GM12878 (cell line): ENCODE results near the gene OR2G2. TPM values are rescaled to one million over a fixed set of nuclear protein-coding genes. Genes with fewer than 3 reads are reported as not detected.

Source experiments
- ATAC-seq: fragments of 200-7000 bp; cut with Tn5 transposase; 3 replicates; pipeline ENCODE4 v1.9.1; 2020; ENCODE audit warnings: mild to moderate bottlenecking, moderate library complexity
- BruUV-seq: library from RNA; stranded (reverse); fragments of 400-500 nt; replicated peaks from 2 replicates; lab custom pipeline; 2021; lab: Mats Ljungman, UMichigan
- CTCF ChIA-PET: fragments of 300-600 bp; sonication (Branson Sonifier 250); formaldehyde crosslinking; extraction: SDS; loops from one replicate; lab custom pipeline; 2021; ENCODE audit warnings: inconsistent platforms; lab: Yijun Ruan, JAX
- POLR2A ChIA-PET: fragments of 350-600 bp; formaldehyde crosslinking; extraction: SDS; loops from one replicate; lab custom pipeline; 2021; ENCODE audit warnings: inconsistent platforms; lab: Charles Lee
- RAD21 ChIA-PET: fragments of 300-600 bp; sonication (Branson Sonifier 250); formaldehyde crosslinking; loops from one replicate; lab custom pipeline; 2023; ENCODE audit warnings: antibody characterized with exemption; ENCODE audit not compliant: unreplicated experiment; lab: Charles Lee
- SMC1A ChIA-PET: fragments of 300-600 bp; sonication (Branson Sonifier 250); formaldehyde crosslinking; loops from one replicate; lab custom pipeline; 2023; ENCODE audit not compliant: unreplicated experiment, uncharacterized antibody; lab: Charles Lee
- DNase-seq: peaks from one replicate; pipeline ENCODE4 v3.0.0-alpha.2; 2011; ENCODE audit warnings: low read depth, low spot score
- FAIRE-seq: peaks from 3 replicates; lab custom pipeline; 2011; peaks lifted over from hg19 to GRCh38; lab: Jason Lieb, UNC
- H2AFZ ChIP-seq: 2 replicates; pipeline ENCODE4 v1.6.0; 2011; ENCODE audit warnings: low read depth, low read length, control low read depth; ENCODE audit not compliant: control insufficient read depth
- H3K27ac ChIP-seq: 2 replicates; pipeline ENCODE4 v1.5.1; 2011; ENCODE audit warnings: control low read depth; ENCODE audit not compliant: control insufficient read depth, insufficient read depth
- H3K27me3 ChIP-seq, 2 experiments: replicated peaks in 1 of 2; 2 replicates each; pipeline versions ENCODE4 v1.6.0 to v1.6.1; 2011; ENCODE audit warnings: low read length in 1 of 2; ENCODE audit not compliant: control insufficient read depth in 2 of 2, insufficient read depth in 2 of 2
- H3K36me3 ChIP-seq, 2 experiments: 2 replicates each; pipeline ENCODE4 v1.5.1; 2011; ENCODE audit warnings: low read length in 1 of 2; ENCODE audit not compliant: control insufficient read depth in 2 of 2, insufficient read depth in 2 of 2
- H3K4me1 ChIP-seq: 2 replicates; pipeline ENCODE4 v1.6.1; 2011; ENCODE audit warnings: mild to moderate bottlenecking, low read length, moderate library complexity, mixed read lengths; ENCODE audit not compliant: control insufficient read depth, insufficient read depth
- H3K4me2 ChIP-seq: 2 replicates; pipeline ENCODE4 v1.6.0; 2011; ENCODE audit warnings: control low read depth; ENCODE audit not compliant: control insufficient read depth, insufficient read depth
- H3K4me3 ChIP-seq: fragments of 200-600 bp; sonication (generic); 2 replicates; pipeline ENCODE4 v1.5.1; 2016
- H3K79me2 ChIP-seq: 2 replicates; pipeline ENCODE4 v1.6.0; 2011; ENCODE audit warnings: low read length; ENCODE audit not compliant: control insufficient read depth, insufficient read depth
- H3K9ac ChIP-seq: 2 replicates; pipeline ENCODE4 v1.8.0; 2011; ENCODE audit warnings: low read length, control low read depth, mixed read lengths; ENCODE audit not compliant: control insufficient read depth, insufficient read depth
- H3K9me3 ChIP-seq: replicated peaks from 3 replicates; pipeline ENCODE4 v1.5.1; 2011; ENCODE audit warnings: mild to moderate bottlenecking, low read length; ENCODE audit not compliant: control insufficient read depth, insufficient read depth
- H4K20me1 ChIP-seq: 2 replicates; pipeline ENCODE4 v1.6.0; 2011; ENCODE audit not compliant: control insufficient read depth, insufficient read depth
- CBFB ChIP-seq: IDR thresholded peaks from 2 replicates; pipeline ENCODE4 v1.6.1; 2016; ENCODE audit warnings: antibody characterized with exemption, low read depth
- CBX3 ChIP-seq: fragments of 200-600 bp; sonication (generic); IDR thresholded peaks from 2 replicates; pipeline ENCODE4 v1.6.1; 2016; ENCODE audit warnings: low read depth, borderline replicate concordance
- FOS ChIP-seq: IDR thresholded peaks from 3 replicates; pipeline ENCODE4 v1.6.1; 2011; ENCODE audit warnings: borderline replicate concordance; ENCODE audit not compliant: insufficient read length; ENCODE audit errors: extremely low read depth
- HDAC2 ChIP-seq: fragments of 200-600 bp; sonication (generic); IDR thresholded peaks from 2 replicates; pipeline ENCODE4 v1.6.1; 2017
- KDM1A ChIP-seq: fragments of 200-600 bp; sonication (generic); IDR thresholded peaks from 2 replicates; pipeline ENCODE4 v1.6.1; 2016; ENCODE audit warnings: borderline replicate concordance
- MYB ChIP-seq: fragments of 150-350 bp; IDR thresholded peaks from 2 replicates; pipeline ENCODE4 v1.6.1; 2014; ENCODE audit warnings: mild to moderate bottlenecking, low read depth, low read length, borderline replicate concordance
- NFIC ChIP-seq: IDR thresholded peaks from 2 replicates; pipeline ENCODE4 v1.6.1; 2012; ENCODE audit warnings: low read depth, mild to moderate bottlenecking, inconsistent platforms, low read length, moderate library complexity
- PAX5 ChIP-seq: IDR thresholded peaks from 2 replicates; pipeline ENCODE4 v1.6.1; 2011; ENCODE audit warnings: low read depth, low read length, borderline replicate concordance
- RB1 ChIP-seq: fragments of 450-650 bp; formaldehyde crosslinking; IDR thresholded peaks from 2 replicates; pipeline ENCODE4 v1.6.1; 2017; ENCODE audit warnings: mild to moderate bottlenecking, borderline replicate concordance
- RELA ChIP-seq: fragments of 450-650 bp; IDR thresholded peaks from 2 replicates; pipeline ENCODE4 v1.8.0; 2014; ENCODE audit warnings: borderline replicate concordance; ENCODE audit not compliant: partially characterized antibody
- SIX5 ChIP-seq: IDR thresholded peaks from 2 replicates; pipeline ENCODE4 v1.6.1; 2011; ENCODE audit warnings: mild to moderate bottlenecking, low read depth, low read length, moderate library complexity; ENCODE audit not compliant: severe bottlenecking
- SMAD5 ChIP-seq: IDR thresholded peaks from 2 replicates; pipeline ENCODE4 v1.6.1; 2016; ENCODE audit warnings: antibody characterized with exemption, low read depth
- SMARCA5 ChIP-seq: fragments of 450-650 bp; IDR thresholded peaks from 2 replicates; pipeline ENCODE4 v1.6.1; 2017; ENCODE audit warnings: mild to moderate bottlenecking
- YY1 ChIP-seq: IDR thresholded peaks from 2 replicates; pipeline ENCODE4 v1.6.1; 2011; ENCODE audit warnings: low read depth, mild to moderate bottlenecking, low read length
- WGBS: methylation state at CpG from one replicate; pipeline ENCODE4 v1.1.6; 2016; ENCODE audit warnings: low lambda C conversion rate; ENCODE audit not compliant: insufficient replicate concordance, insufficient coverage; ENCODE audit errors: missing lambda C conversion rate; 5-methylcytosine and 5-hydroxymethylcytosine counted together
- in situ Hi-C: fragments of 300-500 bp; cut with MboI; formaldehyde crosslinking; loops from 9 replicates; pipeline ENCODE4 v1.14.3; 2018; ENCODE audit warnings: mixed read lengths
- intact Hi-C: fragments of 100-400 bp; cut with micrococcal nuclease; formaldehyde crosslinking; loops from one replicate; pipeline ENCODE4 v1.14.2; 2022; ENCODE audit not compliant: unreplicated experiment
- polyA plus RNA-seq, 11 experiments: library from polyadenylated mRNA; depleted of rRNA in 4 of 11; unstranded in 6 of 11; stranded (reverse) in 5 of 11; fragments of >200 nt; fragmentation: Nextera tagmentation in 4 of 11; fragmentation: Illumina TruSeq in 1 of 11; extraction: Ambion mirVana in 4 of 11; extraction: Trizol in 1 of 11; gene quantifications; 1 replicate in 1 of 11; 2 replicates in 10 of 11; pipeline versions ENCODE4 v1.2.1 to v1.2.3, GENCODE V29; 2011 to 2016; ENCODE audit warnings: inconsistent platforms in 2 of 11, missing spikeins in 2 of 11, low read depth in 1 of 11
- total RNA-seq, 4 experiments: library from RNA; depleted of rRNA in 3 of 4; stranded (reverse); fragments of >200 nt in 3 of 4; fragmentation: Illumina TruSeq in 1 of 4; extraction: Trizol in 1 of 4; gene quantifications; 2 replicates each; pipeline versions ENCODE4 v1.2.1 to v1.2.3, GENCODE V29; 2013 to 2021
- TF ChIP-seq, protein P1 (sequence below): fragments of 450-650 bp; IDR thresholded peaks from 2 replicates; pipeline ENCODE4 v1.6.1; 2018; ENCODE audit warnings: borderline replicate concordance, mild to moderate bottlenecking; ENCODE audit not compliant: partially characterized antibody
- TF ChIP-seq, protein P2 (sequence below): fragments of 450-650 bp; formaldehyde crosslinking; IDR thresholded peaks from 2 replicates; pipeline ENCODE4 v1.4.0; 2022; ENCODE audit warnings: mild to moderate bottlenecking, moderate library complexity
- TF ChIP-seq, protein P3 (sequence below), 3 experiments: IDR thresholded peaks in 2 of 3; conservative IDR thresholded peaks in 1 of 3; 2 replicates each; pipeline ENCODE4 v1.5.1; 2011; ENCODE audit warnings: low read depth in 3 of 3, low read length in 3 of 3, mild to moderate bottlenecking in 3 of 3, control low read depth in 2 of 3, moderate library complexity in 2 of 3, inconsistent platforms in 1 of 3, mixed read lengths in 1 of 3; ENCODE audit not compliant: control insufficient read depth in 2 of 3, insufficient read depth in 1 of 3; ENCODE audit errors: extremely low read depth in 1 of 3

OR2G2 gene
- total and polyA plus RNA-seq, 10 of the 15 experiments (the other 5 are each of a cell fraction or from before 2014, with no cell fraction given), result not detected

DNA sequence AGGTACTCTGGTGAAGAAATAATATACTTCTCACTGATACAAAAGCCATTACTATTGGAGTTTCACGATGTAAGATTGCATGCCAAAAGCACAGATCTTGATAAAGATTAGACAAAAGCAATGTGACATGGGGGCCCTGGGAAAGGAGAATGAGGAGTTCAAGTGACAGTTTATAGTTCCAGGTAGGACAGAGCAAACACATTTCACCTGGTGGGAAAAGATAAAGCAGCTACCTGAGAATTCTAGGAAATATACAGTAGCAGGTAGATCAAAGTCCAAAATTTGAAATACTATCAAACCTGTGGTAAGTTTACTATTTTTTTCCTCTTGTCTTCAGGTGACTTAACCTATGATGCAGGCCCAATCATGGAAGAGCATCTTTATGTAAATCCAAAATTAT is 25.2 kb downstream of the OR2G2 start (continued):
- TF ChIP-seq PAX5, result no peak
- no peak for TF ChIP-seq SIX5
- no peak for TF ChIP-seq NFIC
- no peak for TF ChIP-seq KDM1A
- no peak for TF ChIP-seq CBX3
- no peak for TF ChIP-seq RELA

DNA sequence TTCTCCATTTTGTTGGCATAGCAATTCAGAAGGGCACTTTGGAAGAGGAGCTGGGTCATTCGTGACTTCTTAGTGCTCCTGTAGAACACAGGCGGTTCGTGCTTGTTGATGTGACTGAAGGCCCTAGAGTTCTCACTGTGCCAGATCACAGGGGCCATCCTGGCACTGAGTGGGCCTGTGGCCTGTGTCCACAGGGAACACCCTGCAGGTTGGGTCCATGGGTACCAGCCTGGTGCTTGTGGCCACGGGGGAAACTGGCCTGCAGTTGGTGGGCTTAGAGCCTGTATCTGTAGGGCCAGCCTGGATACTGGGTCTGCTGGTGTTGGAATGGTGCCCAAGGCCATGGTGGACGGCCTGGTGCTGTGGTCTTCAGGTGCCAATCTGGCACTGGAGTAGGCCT is 26.5 kb downstream of the OR2G2 start:
- CTCF ChIA-PET, result no interaction called here
- SMC1A ChIA-PET, result no interaction called here
- RAD21 ChIA-PET, result no interaction called here
- no peaks in the 10 kb centered on the region for H3K79me2 ChIP-seq
- ATAC-seq (no peak), DNase-seq (no peak), FAIRE-seq (no peak)
- intact Hi-C loops, result no loop called here
- no peak overlapping the region for H3K27ac ChIP-seq
- no peak overlapping the region for H3K4me3 ChIP-seq
- in situ Hi-C loops, result no loop called here
- H3K9me3 ChIP-seq, result no peaks in the 10 kb centered on the region
- H3K9ac ChIP-seq, result no peak overlapping the region
- POLR2A ChIA-PET, result no interaction called here
- no peak overlapping the region for H2AFZ ChIP-seq
- no peaks in the 10 kb centered on the region for H3K4me1 ChIP-seq
- no TSS peak for BruUV-seq
- WGBS, result 21% methylated on average over 5 of the region's 5 CpGs
- H3K36me3 ChIP-seq, result no peaks in the 10 kb centered on the region
- H4K20me1 ChIP-seq, result no peaks in the 10 kb centered on the region
- no peak overlapping the region for H3K4me2 ChIP-seq
- H3K27me3 ChIP-seq, result no peaks in the 10 kb centered on the region
- TF ChIP-seq, protein P1, sequence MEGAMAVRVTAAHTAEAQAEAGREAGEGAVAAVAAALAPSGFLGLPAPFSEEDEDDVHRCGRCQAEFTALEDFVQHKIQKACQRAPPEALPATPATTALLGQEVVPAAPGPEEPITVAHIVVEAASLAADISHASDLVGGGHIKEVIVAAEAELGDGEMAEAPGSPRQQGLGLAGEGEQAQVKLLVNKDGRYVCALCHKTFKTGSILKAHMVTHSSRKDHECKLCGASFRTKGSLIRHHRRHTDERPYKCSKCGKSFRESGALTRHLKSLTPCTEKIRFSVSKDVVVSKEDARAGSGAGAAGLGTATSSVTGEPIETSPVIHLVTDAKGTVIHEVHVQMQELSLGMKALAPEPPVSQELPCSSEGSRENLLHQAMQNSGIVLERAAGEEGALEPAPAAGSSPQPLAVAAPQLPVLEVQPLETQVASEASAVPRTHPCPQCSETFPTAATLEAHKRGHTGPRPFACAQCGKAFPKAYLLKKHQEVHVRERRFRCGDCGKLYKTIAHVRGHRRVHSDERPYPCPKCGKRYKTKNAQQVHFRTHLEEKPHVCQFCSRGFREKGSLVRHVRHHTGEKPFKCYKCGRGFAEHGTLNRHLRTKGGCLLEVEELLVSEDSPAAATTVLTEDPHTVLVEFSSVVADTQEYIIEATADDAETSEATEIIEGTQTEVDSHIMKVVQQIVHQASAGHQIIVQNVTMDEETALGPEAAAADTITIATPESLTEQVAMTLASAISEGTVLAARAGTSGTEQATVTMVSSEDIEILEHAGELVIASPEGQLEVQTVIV, result no peak
- no peak for TF ChIP-seq KDM1A
- no peak for TF ChIP-seq HDAC2
- no peak for TF ChIP-seq SMARCA5
- no peak for TF ChIP-seq FOS
- TF ChIP-seq, protein P2, sequence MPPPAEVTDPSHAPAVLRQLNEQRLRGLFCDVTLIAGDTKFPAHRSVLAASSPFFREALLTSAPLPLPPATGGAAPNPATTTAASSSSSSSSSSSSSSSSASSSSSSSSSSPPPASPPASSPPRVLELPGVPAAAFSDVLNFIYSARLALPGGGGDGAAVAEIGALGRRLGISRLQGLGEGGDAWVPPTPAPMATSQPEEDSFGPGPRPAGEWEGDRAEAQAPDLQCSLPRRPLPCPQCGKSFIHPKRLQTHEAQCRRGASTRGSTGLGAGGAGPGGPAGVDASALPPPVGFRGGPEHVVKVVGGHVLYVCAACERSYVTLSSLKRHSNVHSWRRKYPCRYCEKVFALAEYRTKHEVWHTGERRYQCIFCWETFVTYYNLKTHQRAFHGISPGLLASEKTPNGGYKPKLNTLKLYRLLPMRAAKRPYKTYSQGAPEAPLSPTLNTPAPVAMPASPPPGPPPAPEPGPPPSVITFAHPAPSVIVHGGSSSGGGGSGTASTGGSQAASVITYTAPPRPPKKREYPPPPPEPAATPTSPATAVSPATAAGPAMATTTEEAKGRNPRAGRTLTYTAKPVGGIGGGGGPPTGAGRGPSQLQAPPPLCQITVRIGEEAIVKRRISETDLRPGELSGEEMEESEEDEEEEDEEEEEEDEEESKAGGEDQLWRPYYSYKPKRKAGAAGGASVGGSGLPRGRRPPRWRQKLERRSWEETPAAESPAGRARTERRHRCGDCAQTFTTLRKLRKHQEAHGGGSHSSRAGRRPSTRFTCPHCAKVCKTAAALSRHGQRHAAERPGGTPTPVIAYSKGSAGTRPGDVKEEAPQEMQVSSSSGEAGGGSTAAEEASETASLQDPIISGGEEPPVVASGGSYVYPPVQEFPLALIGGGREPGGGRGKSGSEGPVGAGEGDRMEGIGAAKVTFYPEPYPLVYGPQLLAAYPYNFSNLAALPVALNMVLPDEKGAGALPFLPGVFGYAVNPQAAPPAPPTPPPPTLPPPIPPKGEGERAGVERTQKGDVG (CRISPR knock-in tag), result no peak
- TF ChIP-seq SMAD5, result no peak
- no peak for TF ChIP-seq YY1
- TF ChIP-seq RELA, result no peak
- TF ChIP-seq SIX5, result no peak
- TF ChIP-seq CBFB, result no peak
- TF ChIP-seq, protein P3, sequence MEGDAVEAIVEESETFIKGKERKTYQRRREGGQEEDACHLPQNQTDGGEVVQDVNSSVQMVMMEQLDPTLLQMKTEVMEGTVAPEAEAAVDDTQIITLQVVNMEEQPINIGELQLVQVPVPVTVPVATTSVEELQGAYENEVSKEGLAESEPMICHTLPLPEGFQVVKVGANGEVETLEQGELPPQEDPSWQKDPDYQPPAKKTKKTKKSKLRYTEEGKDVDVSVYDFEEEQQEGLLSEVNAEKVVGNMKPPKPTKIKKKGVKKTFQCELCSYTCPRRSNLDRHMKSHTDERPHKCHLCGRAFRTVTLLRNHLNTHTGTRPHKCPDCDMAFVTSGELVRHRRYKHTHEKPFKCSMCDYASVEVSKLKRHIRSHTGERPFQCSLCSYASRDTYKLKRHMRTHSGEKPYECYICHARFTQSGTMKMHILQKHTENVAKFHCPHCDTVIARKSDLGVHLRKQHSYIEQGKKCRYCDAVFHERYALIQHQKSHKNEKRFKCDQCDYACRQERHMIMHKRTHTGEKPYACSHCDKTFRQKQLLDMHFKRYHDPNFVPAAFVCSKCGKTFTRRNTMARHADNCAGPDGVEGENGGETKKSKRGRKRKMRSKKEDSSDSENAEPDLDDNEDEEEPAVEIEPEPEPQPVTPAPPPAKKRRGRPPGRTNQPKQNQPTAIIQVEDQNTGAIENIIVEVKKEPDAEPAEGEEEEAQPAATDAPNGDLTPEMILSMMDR (IDR thresholded peaks at IDR 0.05 in 2 of 3, conservative IDR thresholded peaks at IDR 0.05 in 1 of 3; ENCODE audit: control insufficient read depth in 2 of 3, extremely low read depth in 1 of 3, insufficient read depth in 1 of 3, low read depth in 3 of 3, low read length in 3 of 3), result no peak
- TF ChIP-seq MYB, result no peak
- no peak for TF ChIP-seq RB1
